GM21576 (cell line): ENCODE measurements around the gene ATF5.
"Not testable (repeated sequence)": the region's sequence is repeated elsewhere in the genome, so short reads cannot be mapped to it uniquely, and the experiment has no call there.

Experiments
- ATAC-seq: cut with Tn5 transposase; IDR thresholded peaks from one replicate; pipeline ENCODE4 v1.9.1; 2021; ENCODE audit warnings: mild to moderate bottlenecking, moderate library complexity; ENCODE audit not compliant: unreplicated experiment

Gene ATF5

DNA sequence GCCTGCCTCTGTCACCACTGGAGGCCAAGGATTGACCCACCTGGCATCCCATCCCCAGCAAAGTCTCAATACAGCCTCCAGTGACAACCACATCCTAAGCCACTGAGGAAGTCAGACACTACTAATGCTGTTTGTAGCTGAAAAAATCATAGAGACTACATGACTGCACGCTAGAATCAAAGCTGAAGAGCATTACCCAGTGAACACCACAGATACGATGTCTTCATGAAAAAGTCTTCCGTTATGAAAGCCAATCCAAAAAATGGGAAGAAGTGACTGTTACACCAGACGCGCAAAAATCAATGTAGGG is 11.4 kb downstream of the ATF5 start:
- ATAC-seq = no peak

- not testable (repeated sequence) for ATAC-seq
Observed at GRCh38 chr19:49944567-49944966, 15.6 kb downstream of the ATF5 start.

DNA sequence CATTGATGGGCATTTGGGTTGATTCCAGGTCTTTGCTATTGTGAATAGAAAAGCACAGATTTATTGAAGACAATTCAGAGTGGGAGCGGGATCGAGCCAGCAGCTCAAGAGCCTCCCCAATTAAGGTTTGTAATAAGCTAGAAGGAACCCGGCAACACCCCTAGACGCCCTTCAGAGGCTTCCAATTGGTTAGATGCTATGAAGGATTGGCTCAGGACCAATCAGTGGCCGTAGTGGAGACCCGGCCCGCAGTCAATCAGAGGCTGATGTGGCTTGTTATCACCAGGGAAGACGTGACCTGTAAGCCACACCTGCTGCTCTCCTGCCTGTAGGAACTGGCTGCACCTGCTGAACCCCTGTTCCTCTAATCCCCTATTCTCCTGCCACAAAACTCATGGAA is 17.4 kb downstream of the ATF5 start:
- no peak for ATAC-seq

DNA sequence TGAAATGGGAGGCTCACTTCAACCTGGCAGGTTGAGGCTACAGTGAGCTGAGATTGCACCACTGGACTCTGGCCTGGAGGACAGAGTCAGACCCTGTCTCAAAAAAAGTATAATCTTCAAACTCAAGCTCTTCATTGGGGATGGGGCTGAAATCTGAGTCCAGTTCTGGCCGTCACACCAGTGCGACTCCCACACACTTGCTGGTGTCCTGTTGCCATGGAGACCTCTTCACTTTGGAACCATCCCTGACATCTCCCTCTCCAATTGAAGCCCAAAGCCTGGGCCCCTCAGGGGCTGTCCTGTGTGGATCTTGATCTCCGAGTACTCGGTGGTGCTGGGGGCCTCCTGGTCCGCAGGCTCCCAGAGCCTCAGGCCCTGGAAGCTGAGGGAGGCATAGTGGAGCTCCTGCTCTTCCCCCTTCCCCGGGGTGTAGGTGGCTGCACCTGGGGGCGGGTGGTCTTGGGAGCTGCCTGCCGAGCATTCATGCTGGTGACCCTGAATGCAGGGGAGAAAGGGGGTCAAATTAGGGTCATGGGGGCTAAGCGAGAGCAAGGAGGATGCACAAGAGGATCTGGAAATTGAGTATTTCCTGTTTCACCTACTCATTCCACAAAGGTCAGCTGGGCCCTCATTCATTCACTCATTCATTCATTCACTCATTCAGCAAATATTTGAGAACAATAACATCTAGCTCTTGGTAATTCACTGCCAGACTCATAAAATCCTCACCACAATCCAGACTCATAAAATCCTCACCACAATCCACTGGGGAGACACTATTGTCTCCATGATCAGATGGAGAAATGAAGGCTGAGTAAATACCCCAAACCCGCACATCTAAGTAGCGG is 21.0 kb downstream of the ATF5 start:
- ATAC-seq = no peak

DNA sequence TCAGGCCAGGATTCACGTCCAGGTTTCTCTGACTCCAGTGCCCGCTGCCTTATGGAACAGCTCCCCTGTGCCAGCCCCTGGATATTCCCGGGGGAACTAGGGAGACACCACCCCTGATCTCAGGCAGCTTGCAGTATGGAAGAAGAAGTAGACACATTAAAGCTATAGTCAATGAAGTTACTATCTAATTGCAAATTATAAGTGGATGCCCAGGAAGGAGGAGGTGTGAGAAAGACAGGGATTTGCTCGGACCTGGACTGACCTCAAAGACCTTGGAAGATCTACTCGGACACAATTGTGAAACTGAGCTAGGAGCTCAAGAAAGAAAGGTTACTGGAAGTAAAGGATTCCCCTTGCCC is 21.6 kb downstream of the ATF5 start:
- ATAC-seq = no peak

DNA sequence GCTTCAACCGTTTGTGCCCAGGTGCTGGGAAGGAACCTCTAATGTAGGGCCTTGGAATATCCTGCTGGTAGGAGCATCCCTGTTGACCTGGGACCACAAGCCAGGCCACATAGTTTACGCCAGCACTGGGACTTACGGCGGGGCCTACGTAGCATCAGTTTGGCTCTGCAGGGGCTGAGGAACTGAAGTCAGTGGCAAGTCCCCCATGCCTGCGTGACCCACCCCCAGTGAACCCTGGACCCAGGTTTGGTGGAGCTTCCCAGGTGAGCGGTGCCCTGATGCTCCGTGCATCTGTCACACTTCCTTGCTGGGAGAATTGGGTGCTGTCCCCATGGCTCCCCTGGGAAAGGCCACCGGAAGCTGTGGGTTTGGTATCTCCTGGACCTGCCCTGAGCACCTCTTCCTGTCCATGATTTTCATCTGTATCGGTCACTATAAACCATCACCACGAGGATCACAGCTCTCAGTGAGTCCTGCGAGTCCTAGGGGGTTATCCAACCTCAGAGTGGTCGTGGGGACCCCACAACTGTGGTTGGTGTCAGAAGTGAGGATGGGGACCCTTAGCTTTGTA is 22.0 kb downstream of the ATF5 start:
- no peak for ATAC-seq

- no peak for ATAC-seq
Observed at GRCh38 chr19:49951806-49952478, 22.9 kb downstream of the ATF5 start.

DNA sequence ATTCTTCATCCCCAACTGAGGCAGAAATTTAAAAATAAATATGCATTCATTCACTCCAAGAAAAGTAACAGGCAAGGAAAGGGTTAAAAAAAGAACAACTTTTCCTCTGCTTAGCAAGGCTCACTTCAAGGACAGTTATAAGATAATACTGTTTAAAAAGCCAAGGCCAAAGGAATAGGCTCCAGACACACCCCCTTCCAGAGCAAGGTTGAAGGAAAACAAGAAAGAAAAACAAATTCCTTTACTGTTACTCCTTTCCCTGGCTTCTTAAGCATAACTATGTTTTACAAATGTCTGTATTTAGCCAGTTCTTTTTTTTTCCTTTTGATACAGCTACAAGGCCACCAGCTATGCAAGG is 23.5 kb downstream of the ATF5 start:
- no peak for ATAC-seq

DNA sequence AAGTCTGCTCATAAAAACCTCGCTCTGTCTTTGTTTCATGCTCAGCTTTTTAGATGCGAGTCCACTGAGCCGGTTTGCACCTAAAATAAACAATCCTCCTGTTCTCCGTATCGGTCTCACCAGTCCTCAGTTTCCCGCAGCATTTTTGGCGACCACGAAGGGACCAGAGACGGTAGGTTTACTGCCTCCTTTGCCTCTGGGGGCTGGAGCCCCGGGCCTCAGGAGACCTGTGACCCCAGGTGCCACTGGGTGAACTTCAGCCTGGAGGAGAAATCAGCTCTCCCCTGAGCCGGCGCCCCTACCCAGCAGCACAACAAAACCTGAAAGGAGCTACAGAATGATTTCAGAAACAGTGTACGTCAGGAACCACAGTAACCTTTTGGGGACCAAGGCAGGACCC is 23.9 kb downstream of the ATF5 start:
- ATAC-seq = no peak

DNA sequence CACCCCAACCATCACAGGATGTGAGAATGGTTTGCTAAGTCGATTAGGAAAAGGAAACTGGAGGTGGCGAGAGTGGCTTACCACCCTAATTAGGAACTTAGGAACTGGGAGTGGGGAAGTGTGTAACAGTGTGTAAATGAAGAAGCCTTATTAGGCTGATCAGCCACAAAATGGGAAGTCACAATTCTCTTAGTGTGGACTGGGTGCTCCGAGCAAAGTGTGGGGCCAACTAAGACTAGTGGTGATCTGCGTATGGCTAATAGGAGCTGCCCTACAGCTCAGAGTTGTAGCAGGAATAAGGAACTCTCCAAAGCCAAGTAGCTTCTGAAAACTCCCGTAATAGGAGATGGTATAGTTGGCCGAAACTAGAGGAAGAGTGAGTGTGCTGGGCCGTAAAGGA is 24.4 kb downstream of the ATF5 start:
- no peak for ATAC-seq

- no peak for ATAC-seq
Observed at GRCh38 chr19:49954092-49954829, 25.3 kb downstream of the ATF5 start.

GRCh38 chr19:49954933-49955332 is 25.9 kb downstream of the ATF5 start:
- ATAC-seq = no peak

GRCh38 chr19:49956115-49956495 is 27.1 kb downstream of the ATF5 start:
- no peak for ATAC-seq

DNA sequence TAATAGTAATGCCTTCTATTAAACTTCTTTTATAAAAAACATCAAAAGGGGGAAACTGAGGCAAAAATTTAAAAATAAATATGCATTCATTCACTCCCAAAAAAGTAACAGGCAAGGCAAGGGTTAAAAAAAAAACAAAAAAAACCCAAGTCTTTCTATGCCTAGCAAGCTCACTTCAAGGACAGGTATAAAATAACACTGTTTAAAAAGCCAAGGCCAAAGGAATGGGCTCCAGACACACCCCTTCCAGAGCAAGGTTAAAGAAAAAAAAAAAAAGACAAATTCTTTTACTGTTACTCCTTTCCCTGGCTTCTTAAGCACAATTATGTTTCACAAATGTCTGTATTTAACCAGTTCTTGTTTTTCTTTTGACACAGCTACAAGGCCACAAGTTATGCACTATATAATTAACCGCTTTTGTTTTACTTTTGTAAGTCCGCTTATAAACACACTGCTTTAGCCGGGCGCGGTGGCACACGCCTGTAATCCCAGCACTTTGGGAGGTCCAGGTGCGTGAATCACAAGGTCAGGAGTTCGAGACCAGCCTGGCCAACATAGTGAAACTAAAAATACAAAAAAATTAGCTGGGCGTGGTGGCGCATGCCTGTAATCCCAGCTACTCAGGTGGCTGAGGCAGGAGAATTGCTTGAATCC is 28.4 kb downstream of the ATF5 start:
- no peak for ATAC-seq

- not testable (repeated sequence) for ATAC-seq
Observed at GRCh38 chr19:49958144-49958543, 29.1 kb downstream of the ATF5 start.

GRCh38 chr19:49958596-49958995 is 29.6 kb downstream of the ATF5 start:
- ATAC-seq = not testable (repeated sequence)

DNA sequence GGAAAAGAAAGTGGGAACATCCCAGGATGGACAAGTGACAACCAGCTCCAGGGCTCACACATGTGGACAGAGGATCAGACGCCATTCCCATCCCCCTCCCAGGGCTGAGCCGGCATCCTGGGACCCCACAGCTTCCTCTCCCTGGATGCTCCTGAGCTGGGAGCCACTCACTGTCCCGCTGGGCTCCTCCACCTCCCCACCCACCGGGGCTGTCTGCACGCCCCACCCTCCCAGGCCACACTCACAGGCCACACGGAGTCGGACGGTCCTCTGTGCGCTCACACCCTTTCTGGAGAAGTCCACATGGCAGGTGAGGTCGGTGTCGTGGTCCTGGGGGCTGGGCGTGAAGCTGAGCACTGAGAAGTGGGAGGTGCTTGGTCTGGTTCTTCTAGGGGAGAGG is 30.9 kb downstream of the ATF5 start:
- ATAC-seq = not testable (repeated sequence)

DNA sequence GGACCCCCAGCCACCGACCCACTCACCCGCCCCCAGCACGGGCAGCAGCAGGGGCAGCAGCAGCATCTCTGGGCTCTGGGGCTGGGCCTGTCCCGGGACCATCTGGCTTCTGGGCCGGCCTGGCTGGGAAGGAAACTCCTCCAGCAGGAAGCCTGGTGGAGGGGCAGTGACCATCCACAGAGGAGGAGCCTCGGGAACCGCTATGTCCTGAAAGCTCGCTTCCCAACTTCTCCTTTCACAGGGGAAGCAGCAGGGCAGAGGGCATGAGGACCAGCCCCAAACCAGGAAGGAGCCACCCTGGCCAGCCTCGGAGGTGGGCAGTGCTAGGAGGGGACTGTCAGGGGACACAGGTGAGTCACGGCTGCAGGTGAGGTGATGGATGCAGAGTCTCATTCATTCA is 32.0 kb downstream of the ATF5 start, which contains the start of gene SIGLEC11:
Gene SIGLEC11 (minus strand): TSS at position 193 of the 400 bp plus-strand sequence. CDS start 91 bp downstream, at position 102.
- ATAC-seq = not testable (repeated sequence)

- ATAC-seq = no peak
Observed at GRCh38 chr19:49968279-49968922, 39.4 kb downstream of the ATF5 start.

DNA sequence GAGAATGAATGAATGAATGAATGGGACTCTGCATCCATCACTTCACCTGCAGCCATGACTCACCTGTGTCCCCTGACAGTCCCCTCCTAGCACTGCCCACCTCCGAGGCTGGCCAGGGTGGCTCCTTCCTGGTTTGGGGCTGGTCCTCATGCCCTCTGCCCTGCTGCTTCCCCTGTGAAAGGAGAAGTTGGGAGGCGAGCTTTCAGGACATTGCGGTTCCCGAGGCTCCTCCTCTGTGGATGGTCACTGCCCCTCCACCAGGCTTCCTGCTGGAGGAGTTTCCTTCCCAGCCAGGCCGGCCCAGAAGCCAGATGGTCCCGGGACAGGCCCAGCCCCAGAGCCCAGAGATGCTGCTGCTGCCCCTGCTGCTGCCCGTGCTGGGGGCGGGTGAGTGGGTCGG is 40.4 kb downstream of the ATF5 start:
- not testable (repeated sequence) for ATAC-seq

DNA sequence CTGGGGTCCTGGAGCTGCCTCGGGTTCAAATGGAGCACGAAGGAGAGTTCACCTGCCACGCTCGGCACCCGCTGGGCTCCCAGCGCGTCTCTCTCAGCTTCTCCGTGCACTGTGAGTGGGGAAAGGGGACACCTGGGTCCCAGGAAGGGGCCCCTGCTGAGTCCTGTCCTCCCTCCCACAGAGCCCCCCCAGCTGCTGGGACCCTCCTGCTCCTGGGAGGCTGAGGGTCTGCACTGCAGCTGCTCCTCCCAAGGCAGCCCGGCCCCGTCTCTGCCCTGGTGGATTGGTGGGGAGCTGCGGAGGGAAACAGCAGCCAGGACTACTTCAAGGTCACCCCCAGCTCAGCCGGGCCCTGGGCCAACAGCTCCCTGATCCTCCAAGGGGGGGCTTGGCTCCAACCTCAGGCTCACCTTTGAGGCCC is 43.0 kb downstream of the ATF5 start:
- ATAC-seq = no peak
